Astrocyte of the spinal cord (primary cell): ENCODE data around the gene THY1.
"Not testable (repeated sequence)": the region's sequence is repeated elsewhere in the genome, so short reads cannot be mapped to it uniquely, and the experiment has no call there.

Experiments
- DNase-seq: peaks from one replicate; pipeline ENCODE4 v3.0.0; 2011; ENCODE audit warnings: low read depth, low spot score
- H3K4me3 ChIP-seq: 2 replicates; pipeline ENCODE4 v1.5.1; 2011; ENCODE audit warnings: low read depth, mild to moderate bottlenecking, low read length, moderate library complexity
- CTCF ChIP-seq: IDR thresholded peaks from 2 replicates; pipeline ENCODE4 v1.5.1; 2012; ENCODE audit warnings: low read depth, mild to moderate bottlenecking, low read length, inconsistent platforms
- in situ Hi-C: cut with HindIII; loops from 2 replicates; pipeline ENCODE4 v1.10.0; 2017; ENCODE audit warnings: low sequenced_read_pairs

THY1 gene

DNA sequence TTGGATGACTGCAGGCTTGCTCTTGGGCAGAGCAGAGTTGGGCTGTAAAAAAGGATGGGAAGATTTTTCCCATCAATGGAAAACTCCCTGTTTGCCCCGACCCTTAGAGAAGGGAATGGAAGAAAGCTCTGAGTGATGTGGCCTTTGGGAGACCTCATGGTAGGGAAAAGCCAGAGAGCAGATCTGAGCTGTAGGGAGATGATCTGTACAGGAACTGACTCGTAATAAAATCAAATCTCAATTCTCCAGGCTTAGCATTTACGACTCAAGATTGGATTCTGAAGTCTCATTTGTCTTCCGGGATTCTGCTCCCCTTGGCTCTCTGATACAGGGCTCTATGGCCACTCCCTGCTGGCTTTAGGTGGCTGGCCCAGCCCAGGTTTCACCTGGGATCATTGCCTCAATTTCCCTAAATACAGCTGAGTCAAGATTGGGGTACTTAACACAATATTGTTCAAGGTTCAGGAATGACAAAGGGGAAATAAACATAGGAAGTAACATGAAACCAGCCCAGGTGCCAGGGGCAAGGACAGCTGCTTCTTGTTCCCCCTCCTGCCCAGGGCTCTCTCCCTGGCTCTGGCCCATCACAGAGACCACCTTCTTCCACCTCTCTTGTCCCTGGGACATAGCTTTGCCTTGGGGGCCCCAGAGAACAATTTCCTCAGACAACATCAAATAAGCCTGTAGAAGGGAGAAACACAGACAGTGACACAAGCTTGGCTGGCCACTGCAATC lies 38.4 kb upstream of the THY1 start:
- TF ChIP-seq CTCF, result no peak
- DNase-seq, result no peak
- no peak overlapping the region for H3K4me3 ChIP-seq
- in situ Hi-C loops, result no loop called here

GRCh38 chr11:119460582-119460981 lies 37.6 kb upstream of the THY1 start:
- TF ChIP-seq CTCF, result no peak
- peak; percentile 81 for DNase-seq
- in situ Hi-C loops, result no loop called here
- no peak overlapping the region for H3K4me3 ChIP-seq

DNA sequence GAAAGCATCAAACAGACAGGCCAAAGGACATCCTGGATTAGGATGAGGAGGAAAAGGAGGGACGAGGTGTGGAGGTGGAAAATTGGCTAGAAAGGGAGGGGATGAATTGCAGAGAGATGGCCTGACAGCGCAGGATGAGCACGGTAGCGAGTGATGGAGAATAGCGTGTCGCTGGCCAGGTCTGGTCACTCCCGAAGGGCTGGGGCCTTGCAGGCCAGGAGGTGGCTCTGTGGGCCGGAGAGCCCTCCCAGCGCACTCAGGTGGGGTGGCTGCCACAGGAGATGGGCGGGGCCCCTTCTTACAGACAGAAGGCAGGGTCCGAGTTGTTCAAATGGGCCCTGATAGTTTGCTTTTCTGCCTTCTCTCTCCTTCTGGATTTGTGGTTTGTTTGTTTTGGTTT lies 37.1 kb upstream of the THY1 start:
- no peak for DNase-seq
- no peak for TF ChIP-seq CTCF
- in situ Hi-C loops, result no loop called here
- H3K4me3 ChIP-seq, result no peak overlapping the region

DNA sequence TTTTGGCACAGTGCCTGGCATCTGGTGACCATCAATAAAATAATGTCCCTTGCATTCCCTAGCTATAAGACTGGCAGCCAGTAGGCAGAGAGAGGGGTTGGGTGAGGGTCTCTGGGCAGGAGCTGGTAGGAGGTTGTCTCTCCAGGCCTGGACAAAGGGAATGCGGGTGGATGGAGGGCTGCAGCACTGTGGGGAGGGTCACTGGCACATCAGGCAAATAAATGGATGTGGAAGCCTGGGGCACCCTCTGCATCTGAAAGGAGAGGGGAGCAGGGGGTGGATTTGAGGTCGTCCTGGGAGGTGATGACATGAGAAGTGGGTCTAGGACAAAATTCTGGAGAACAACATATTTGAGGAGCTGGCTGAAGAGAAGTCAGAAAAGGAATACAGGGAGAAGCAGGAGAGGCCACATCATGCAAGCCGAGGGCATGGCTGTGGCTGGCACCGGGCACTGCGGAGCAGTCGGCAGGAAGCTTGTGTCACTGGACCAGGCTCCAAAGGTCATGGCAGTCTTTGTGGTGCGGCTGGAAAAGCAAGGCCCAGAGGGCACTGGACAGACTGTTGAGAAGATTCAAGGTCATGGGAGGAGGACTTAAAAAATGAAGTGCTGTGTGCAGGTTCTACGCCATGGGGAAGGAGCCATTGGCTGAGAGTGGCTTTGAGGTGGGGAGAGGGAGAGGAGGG lies 36.5 kb upstream of the THY1 start:
- DNase-seq, result no peak
- no peak overlapping the region for H3K4me3 ChIP-seq
- TF ChIP-seq CTCF, result no peak
- in situ Hi-C loops, result no loop called here

DNA sequence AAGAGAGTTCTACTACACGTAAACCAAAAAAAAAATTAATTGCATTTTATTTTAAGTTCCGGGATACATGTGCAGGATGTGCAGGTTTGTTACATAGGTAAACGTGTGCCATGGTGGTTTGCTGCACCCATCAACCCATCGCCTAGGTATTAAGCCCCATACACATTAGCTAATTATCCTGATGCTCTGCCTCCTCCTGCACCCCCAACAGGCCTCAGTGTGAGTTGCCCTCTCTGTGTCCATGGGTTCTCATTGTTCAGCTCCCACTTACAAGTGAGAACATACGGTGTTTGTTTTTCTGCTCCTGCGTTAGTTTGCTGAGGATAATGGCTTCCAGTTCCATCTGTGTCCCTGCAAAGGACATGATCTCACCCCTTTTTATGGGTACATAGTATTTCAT lies 32.7 kb upstream of the THY1 start:
- H3K4me3 ChIP-seq, DNase-seq, in situ Hi-C loops: not testable (repeated sequence)

GRCh38 chr11:119455241-119455640 lies 32.3 kb upstream of the THY1 start:
- DNase-seq, in situ Hi-C loops, H3K4me3 ChIP-seq: not testable (repeated sequence)

DNA sequence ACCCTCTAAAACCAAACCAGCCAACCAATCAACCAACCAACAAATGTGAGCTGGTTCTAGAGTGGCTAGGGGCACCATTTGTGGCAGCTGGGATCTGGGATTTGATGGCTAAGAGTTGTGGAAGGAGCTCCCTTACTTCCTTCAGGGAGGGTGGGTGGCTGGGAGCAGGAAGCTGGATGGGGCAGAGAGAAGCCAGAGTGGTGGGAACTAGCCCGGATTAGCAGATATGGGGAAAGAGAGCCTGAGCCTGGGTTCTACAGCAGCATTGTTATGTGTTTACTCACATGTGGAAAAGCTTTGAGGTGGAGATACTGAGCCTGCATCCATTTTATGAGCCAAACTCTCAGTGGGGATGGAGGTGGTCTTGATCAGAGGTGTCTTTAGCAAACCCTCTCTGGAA lies 30.9 kb upstream of the THY1 start:
- in situ Hi-C loops, result no loop called here
- TF ChIP-seq CTCF, result no peak
- no peak overlapping the region for H3K4me3 ChIP-seq
- no peak for DNase-seq
